ENCODE measurements around the gene SLC36A3.
A peak's percentile ranks its signal among the peaks of the same experiment; 100 is the strongest.

SLC36A3 gene

GRCh38 chr5:151298063-151298855 lies 5.3 kb downstream of the SLC36A3 start:
- DNase-seq: no peak

DNA sequence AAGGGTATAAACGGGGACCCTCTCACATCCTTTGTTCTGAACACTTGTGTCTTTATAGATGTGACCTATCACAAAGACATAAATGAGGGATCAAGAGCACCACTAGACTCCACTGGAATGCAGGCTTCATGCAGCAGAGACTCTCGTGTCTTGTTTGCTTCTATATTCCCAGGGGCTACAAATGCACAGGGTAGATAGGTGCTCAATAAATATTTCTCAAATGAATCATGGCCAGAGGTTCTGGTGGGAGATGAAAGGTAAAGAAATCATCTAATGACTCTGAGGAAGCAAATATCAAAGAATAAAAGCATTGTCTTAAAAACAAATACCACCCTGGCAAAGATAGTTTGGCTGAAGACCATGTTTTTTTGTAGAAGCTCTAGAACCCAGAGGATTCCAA lies 6.6 kb downstream of the SLC36A3 start:
- DNase-seq: no peak

GRCh38 chr5:151296478-151296830 lies 7.1 kb downstream of the SLC36A3 start:
- DNase-seq: no peak

DNA sequence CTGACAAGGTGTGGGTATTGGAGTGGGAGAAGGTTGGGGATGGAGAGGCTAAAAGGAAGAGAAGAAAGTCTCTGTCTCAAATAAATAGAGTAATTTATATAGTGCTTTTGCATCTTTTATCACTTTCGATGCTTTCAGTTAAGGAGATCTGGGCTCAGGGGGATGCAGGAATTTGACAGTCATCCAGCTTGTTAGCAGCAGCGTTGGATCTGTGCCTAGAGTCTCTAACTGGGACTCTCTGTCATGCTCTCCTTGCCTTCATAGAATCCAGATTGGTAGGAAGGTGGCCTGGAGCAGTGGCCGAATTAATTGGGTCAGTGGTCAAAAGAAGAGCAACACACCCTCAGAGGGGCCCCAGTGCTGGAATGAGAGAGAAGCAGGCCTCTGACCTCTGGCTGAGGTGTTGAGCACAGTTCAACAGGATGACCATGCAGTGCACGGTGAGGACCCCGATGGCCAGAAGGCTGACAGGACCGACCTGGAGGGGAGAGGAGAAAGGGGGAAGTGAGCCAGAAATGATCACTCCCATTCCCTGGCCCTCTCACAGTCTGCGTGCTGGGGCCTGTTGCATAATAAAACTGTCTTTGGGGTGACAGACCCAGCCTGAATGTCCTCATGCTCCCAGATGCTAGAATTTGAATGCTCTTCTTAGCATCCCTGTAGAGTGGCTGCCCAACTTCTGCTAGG lies 7.6 kb downstream of the SLC36A3 start:
- no peak for DNase-seq

DNA sequence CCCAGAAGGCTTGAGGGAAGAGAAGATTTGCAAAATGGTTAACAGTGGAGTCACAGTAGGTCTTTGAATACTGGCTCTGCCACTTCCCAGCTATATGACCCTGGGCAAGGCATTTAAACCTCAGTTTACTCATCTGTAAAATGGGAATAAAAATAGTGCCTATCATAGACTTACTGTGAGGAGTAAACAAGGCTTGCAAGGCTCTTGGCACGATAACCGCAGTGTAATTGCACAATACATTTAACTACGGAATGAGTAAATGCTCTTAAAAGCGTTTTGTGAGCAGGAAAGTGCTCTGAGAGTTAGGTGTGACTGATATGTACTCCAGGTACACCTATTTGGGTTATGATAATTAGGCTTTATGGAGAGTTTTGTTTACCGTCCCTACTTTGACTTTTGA lies 8.4 kb downstream of the SLC36A3 start:
- DNase-seq: no peak

DNA sequence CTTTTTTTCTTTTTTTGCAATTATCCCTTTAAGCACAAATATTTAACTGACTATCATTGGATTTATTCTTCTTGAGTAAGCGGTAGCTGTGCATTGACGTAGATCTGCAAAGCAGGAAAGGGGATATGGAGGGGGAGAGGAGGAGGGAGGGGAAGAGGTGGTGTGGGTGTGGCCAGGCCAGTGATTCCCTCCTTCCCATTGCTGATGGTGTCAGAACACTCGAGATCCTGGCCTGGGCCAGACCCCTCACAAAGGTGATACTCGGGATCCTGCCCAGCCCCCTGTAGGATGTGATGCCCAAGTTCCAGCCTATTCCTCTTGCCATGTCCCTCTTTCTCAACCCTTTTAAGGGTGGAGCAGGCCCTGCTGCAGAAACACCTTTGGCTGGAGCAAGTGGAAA lies 9.9 kb downstream of the SLC36A3 start:
- no peak for DNase-seq

DNA sequence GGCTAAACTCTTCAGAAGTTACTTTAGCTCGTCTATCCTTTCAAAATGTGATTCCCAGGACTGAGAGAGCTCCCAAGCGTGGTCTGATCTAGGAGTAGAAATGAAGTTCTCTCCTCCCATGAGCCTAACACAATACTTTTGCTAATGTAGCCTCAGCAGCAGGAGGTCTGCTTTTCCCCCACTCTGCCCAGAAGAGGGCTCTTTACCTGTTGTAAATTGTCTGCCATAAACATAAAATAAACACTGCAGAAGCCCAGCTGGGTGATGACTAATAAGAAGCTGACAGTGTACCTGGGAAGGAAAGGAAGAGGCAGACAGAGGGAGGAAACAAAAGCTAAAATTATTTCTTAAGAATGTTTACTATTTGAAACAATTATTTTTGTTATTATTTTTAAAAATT lies 15.4 kb downstream of the SLC36A3 start:
- peak; percentile 12 for DNase-seq

GRCh38 chr5:151286246-151286645 lies 17.3 kb downstream of the SLC36A3 start:
- no peak for DNase-seq

DNA sequence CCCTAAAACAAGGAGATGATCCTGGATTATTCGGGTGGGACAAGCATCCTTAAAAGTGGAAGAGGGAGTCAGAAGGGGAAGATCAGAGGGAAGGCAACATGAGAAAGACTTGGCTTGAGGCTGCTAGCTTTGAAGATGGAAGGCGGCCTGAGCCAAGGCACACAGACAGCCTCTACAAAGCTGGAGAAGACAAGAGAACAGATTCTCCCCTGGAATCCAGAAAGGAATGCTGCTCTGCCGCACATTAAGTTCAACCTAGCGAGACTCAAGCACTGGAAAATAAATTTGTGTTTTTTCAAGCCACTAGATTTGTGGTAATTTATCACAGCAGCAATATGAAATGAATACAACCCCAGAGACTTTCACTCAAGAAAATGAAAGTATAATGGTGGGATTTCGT lies 17.9 kb downstream of the SLC36A3 start:
- no peak for DNase-seq

- no peak for DNase-seq
Observed at GRCh38 chr5:151284392-151284967, 19.1 kb downstream of the SLC36A3 start.

GRCh38 chr5:151283120-151283825 lies 20.3 kb downstream of the SLC36A3 start:
- no peak for DNase-seq

- no peak for DNase-seq
Observed at GRCh38 chr5:151281001-151281639, 22.4 kb downstream of the SLC36A3 start.

DNA sequence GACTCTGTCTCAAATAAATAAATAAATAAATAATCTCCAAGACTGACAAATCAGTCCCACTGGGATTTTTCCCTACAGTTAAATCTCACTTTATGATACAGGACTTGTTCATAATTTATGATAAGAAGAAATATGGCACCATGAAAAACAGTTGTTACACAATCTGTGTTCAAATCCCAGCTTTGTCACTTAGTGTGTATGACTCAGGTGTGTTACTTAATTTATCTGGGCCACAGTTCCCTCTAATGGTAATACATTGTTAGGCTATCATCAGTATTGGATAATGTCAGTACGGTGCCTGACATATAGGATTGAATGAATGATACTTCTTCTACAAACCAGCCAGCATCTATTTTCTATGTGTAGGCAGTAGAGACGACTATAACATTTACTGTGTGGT lies 23.1 kb downstream of the SLC36A3 start:
- no peak for DNase-seq

GRCh38 chr5:151278845-151279244 lies 24.7 kb downstream of the SLC36A3 start:
- DNase-seq: no peak

- DNase-seq: no peak
Observed at GRCh38 chr5:151275803-151276202, 27.8 kb downstream of the SLC36A3 start.

DNA sequence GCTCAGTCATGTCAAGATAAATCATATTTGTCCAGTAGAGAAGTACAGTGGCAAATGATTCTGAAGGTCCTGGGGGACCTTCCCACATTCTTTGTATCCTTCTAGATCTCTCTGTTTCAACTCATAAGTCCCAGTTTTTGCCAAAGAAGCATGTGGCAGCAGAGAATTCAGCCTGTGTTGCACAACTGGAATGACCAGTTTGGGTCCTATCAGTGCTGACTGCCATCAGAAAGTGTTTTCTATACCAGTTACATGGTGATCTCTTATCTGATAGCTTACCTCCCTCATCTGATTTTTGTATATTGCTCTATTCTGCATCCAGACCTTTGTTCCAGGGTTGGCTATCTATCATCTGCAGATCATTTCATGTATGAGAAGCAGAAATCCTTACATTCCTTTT lies 28.9 kb downstream of the SLC36A3 start:
- DNase-seq: no peak

DNA sequence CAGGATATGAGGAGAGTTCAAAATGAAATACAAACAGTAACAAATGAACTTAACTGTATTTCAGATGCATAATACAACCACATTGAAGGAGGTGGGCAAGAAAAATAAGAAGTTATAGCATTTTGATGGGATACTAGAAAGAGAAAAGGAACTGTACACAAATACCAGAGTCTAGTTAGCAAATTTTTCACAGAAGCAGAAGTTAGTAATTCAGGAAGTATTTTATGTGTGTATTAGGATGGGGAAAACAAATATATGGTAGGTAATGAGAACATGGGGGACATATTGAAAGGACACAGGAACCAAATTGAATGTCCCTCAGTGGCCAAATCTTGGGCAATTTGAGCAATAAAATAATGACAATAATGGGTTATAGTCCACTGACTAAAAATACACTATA lies 32.2 kb downstream of the SLC36A3 start:
- DNase-seq: no peak

GRCh38 chr5:151270599-151270998 lies 33.0 kb downstream of the SLC36A3 start:
- DNase-seq: no peak

DNA sequence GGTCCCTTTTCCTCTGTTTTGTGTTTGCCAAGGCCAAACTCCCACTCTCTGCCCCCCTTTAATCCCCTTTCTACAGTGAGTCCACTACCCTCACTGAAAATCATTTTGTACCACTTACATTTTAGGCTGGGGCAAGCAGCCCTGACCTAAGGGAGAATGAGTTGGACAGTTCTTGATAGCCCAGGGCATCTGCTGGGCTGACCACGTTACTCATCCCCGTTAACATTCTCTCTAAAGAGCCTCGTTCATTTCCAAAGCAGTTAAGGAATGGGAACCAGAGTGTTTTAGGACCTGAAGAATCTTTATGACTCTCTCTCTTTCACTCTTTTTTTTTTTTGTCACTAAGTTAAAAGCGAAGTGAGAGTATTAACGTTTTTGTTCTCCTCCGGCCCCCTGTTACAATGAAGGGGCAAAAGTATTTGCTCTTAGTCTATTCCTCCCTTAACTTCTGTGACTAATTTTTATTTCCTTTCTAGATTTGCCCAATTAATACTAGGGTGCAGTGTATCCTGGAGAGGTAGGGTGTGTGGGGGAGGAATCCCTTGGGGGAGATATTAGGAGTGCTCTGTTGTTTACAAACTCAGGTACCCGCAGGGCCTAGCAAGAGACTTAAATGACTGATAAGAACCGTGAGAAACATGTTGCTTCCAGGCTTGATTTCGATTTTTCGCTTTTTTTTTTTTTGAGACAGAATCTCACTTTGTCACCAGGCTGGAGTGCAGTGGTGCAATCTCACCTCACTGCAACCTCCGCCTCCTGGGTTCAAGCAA lies 35.9 kb downstream of the SLC36A3 start:
- no peak for DNase-seq

- DNase-seq: no peak
Observed at GRCh38 chr5:151264113-151264512, 39.5 kb downstream of the SLC36A3 start.

GRCh38 chr5:151262532-151262931 lies 41.0 kb downstream of the SLC36A3 start:
- DNase-seq: no peak

DNA sequence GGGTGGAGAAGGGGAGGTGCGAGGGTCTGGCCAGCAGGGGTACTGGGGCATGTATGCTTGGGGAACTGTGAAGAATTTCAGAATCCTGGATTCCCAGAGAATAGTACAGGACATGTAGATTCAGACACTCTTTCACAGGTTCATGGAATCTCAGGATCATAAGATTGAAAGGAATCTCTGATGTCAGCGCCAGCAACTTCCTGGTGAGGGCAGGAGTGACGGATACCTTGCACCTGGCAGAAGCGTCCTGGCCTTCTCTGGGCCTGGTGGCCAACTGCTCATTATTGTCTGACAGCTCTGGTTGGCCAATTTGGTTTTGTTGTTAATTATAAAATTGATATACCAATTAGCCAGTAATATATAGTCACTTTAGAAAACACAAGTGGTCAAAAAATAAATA lies 43.6 kb downstream of the SLC36A3 start:
- no peak for DNase-seq

Measured in NCI-H2171 treated with DMSO at 0.1 percent for 48 hours (cell line).